GM23338 (cell line): Measurements from ENCODE around the gene RHOF. TPM values are rescaled to one million over a fixed set of nuclear protein-coding genes. Genes with fewer than 3 reads are reported as not detected.

Experiments used
- ATAC-seq: fragments of 200-7000 bp; cut with Tn5 transposase; 3 replicates; pipeline ENCODE4 v1.9.1; 2020
- DNase-seq: peaks from one replicate; pipeline ENCODE4 v3.0.0-alpha.2; 2015; ENCODE audit warnings: low spot score
- H2AFZ ChIP-seq: fragments of 200-600 bp; sonication (generic); 2 replicates; pipeline ENCODE4 v1.8.0; 2016; ENCODE audit warnings: antibody characterized with exemption, mild to moderate bottlenecking, moderate library complexity
- H3F3A ChIP-seq: fragments of 200-600 bp; sonication (generic); replicated peaks from 2 replicates; pipeline ENCODE4 v1.8.0; 2017; ENCODE audit warnings: antibody characterized with exemption, mixed run types, low read depth
- H3K27ac ChIP-seq: fragments of 200-600 bp; sonication (generic); 2 replicates; pipeline ENCODE4 v1.6.1; 2016; ENCODE audit warnings: low read depth
- H3K27me3 ChIP-seq: fragments of 200-600 bp; sonication (generic); 2 replicates; pipeline ENCODE4 v1.8.0; 2016; ENCODE audit warnings: mild to moderate bottlenecking, mixed run types, moderate library complexity; ENCODE audit not compliant: insufficient read depth
- H3K36me3 ChIP-seq: fragments of 200-600 bp; sonication (generic); 2 replicates; pipeline ENCODE4 v1.8.0; 2016; ENCODE audit warnings: mild to moderate bottlenecking; ENCODE audit not compliant: insufficient read depth
- H3K4me1 ChIP-seq: fragments of 200-600 bp; sonication (generic); 2 replicates; pipeline ENCODE4 v1.8.0; 2016; ENCODE audit warnings: mild to moderate bottlenecking, moderate library complexity; ENCODE audit not compliant: insufficient read depth
- H3K4me2 ChIP-seq: fragments of 200-600 bp; sonication (generic); 2 replicates; pipeline ENCODE4 v1.7.1; 2017; ENCODE audit warnings: mixed run types
- H3K4me3 ChIP-seq: fragments of 200-600 bp; sonication (generic); 2 replicates; pipeline ENCODE4 v1.6.1; 2016; ENCODE audit warnings: mixed run types
- H3K79me2 ChIP-seq: fragments of 200-600 bp; sonication (generic); replicated peaks from 2 replicates; pipeline ENCODE4 v1.8.0; 2017; ENCODE audit warnings: mild to moderate bottlenecking; ENCODE audit not compliant: insufficient read depth
- H3K9me2 ChIP-seq: fragments of 200-600 bp; sonication (generic); 2 replicates; pipeline ENCODE4 v1.8.0; 2017; ENCODE audit not compliant: insufficient read depth
- H4K20me1 ChIP-seq: fragments of 200-600 bp; sonication (generic); replicated peaks from 2 replicates; pipeline ENCODE4 v1.8.0; 2017; ENCODE audit warnings: mild to moderate bottlenecking; ENCODE audit not compliant: insufficient read depth
- H3K27ac Mint-ChIP-seq: 2 replicates; pipeline ENCODE4 v1.8.0; 2020; ENCODE audit warnings: inconsistent platforms, mild to moderate bottlenecking, moderate library complexity, mixed read lengths
- H3K27me3 Mint-ChIP-seq: 3 replicates; pipeline ENCODE4 v1.8.0; 2022; ENCODE audit warnings: low read depth, mild to moderate bottlenecking, moderate library complexity, mixed read lengths, inconsistent platforms; ENCODE audit not compliant: insufficient read depth, poor library complexity
- H3K36me3 Mint-ChIP-seq: 3 replicates; pipeline ENCODE4 v1.8.0; 2021; ENCODE audit warnings: low read depth, mild to moderate bottlenecking, inconsistent platforms, moderate library complexity, mixed read lengths
- H3K4me1 Mint-ChIP-seq: 3 replicates; pipeline ENCODE4 v1.8.0; 2020; ENCODE audit warnings: mild to moderate bottlenecking, inconsistent platforms, mixed read lengths
- H3K4me3 Mint-ChIP-seq: 3 replicates; pipeline ENCODE4 v1.8.0; 2021; ENCODE audit warnings: moderate library complexity, mild to moderate bottlenecking, inconsistent platforms, mixed read lengths
- H3K9me3 Mint-ChIP-seq: 3 replicates; pipeline ENCODE4 v1.8.0; 2020; ENCODE audit warnings: moderate library complexity, mild to moderate bottlenecking, inconsistent platforms, mixed read lengths
- EZH2 ChIP-seq: fragments of 200-600 bp; sonication (generic); IDR thresholded peaks from one replicate; pipeline ENCODE4 v1.8.0; 2017; ENCODE audit warnings: antibody characterized with exemption, mild to moderate bottlenecking, low read depth; ENCODE audit not compliant: unreplicated experiment
- EZH2phosphoT487 ChIP-seq: fragments of 200-600 bp; sonication (generic); IDR thresholded peaks from one replicate; pipeline ENCODE4 v1.8.1; 2018; ENCODE audit warnings: antibody characterized with exemption; ENCODE audit not compliant: unreplicated experiment
- JUNB ChIP-seq: IDR thresholded peaks from one replicate; pipeline ENCODE4 v1.6.1; 2016; ENCODE audit warnings: antibody characterized with exemption; ENCODE audit not compliant: unreplicated experiment
- POLR2AphosphoS5 ChIP-seq: IDR thresholded peaks from 2 replicates; pipeline ENCODE4 v1.6.1; 2016; ENCODE audit warnings: antibody characterized with exemption, low read depth
- STAT1 ChIP-seq: IDR thresholded peaks from one replicate; pipeline ENCODE4 v1.6.1; 2016; ENCODE audit warnings: antibody characterized with exemption; ENCODE audit not compliant: unreplicated experiment
- polyA plus RNA-seq: library from polyadenylated mRNA; unstranded; fragments of >200 nt; fragmentation: Nextera tagmentation; extraction: Ambion mirVana; gene quantifications from 2 replicates; pipeline ENCODE4 v1.2.1, GENCODE V29; 2016
- total RNA-seq: library from RNA; depleted of rRNA; stranded (reverse); fragments of >200 nt; shearing (Covaris generic); gene quantifications from 2 replicates; pipeline ENCODE4 v1.2.3, GENCODE V29; 2014
- TF ChIP-seq, protein P1 (sequence below): fragments of 250-450 bp; sonication (Bioruptor Pico); IDR thresholded peaks from 2 replicates; pipeline ENCODE4 v1.5.0; 2020; ENCODE audit warnings: mild to moderate bottlenecking, moderate library complexity
- TF ChIP-seq, protein P2 (sequence below), 2 experiments: fragments of 200-600 bp in 1 of 2; sonication (generic) in 1 of 2; conservative IDR thresholded peaks; 2 replicates each; pipeline versions ENCODE4 v1.5.1 to v1.6.1; 2016 to 2017; ENCODE audit warnings: antibody characterized with exemption in 2 of 2, low read depth in 2 of 2, mild to moderate bottlenecking in 2 of 2, moderate library complexity in 1 of 2

Gene RHOF
- total and polyA plus RNA-seq, 2 experiments from 2014 or later = 10.5 to 53.4 TPM

DNA sequence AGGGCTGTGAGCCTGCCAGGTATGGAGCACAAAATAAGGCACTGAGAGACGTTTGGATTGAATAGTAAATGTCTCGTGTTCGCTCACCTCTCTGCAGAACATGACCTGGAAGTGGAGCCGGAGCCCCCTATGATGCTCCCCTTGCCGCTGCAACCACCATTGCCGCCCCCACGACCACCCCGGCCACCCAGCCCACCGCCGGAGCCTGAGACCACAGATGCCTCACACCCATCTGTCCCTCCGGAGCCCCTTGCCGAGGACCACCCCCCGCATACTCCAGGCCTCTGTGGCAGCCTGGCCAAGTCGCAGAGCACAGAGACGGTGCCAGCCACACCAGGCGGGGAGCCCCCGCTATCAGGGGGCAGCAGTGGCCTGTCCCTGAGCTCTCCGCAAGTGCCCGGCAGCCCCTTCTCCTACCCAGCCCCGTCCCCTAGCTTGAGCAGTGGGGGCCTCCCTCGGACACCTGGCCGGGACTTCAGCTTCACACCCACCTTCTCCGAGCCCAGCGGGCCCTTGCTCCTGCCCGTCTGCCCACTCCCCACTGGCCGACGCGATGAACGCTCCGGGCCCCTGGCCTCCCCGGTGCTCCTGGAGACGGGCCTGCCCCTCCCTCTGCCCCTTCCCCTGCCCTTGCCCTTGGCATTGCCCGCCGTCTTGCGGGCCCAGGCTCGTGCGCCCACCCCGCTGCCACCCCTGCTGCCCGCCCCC lies 29.1 kb upstream of the RHOF start (continued):
- TF ChIP-seq, protein P1, sequence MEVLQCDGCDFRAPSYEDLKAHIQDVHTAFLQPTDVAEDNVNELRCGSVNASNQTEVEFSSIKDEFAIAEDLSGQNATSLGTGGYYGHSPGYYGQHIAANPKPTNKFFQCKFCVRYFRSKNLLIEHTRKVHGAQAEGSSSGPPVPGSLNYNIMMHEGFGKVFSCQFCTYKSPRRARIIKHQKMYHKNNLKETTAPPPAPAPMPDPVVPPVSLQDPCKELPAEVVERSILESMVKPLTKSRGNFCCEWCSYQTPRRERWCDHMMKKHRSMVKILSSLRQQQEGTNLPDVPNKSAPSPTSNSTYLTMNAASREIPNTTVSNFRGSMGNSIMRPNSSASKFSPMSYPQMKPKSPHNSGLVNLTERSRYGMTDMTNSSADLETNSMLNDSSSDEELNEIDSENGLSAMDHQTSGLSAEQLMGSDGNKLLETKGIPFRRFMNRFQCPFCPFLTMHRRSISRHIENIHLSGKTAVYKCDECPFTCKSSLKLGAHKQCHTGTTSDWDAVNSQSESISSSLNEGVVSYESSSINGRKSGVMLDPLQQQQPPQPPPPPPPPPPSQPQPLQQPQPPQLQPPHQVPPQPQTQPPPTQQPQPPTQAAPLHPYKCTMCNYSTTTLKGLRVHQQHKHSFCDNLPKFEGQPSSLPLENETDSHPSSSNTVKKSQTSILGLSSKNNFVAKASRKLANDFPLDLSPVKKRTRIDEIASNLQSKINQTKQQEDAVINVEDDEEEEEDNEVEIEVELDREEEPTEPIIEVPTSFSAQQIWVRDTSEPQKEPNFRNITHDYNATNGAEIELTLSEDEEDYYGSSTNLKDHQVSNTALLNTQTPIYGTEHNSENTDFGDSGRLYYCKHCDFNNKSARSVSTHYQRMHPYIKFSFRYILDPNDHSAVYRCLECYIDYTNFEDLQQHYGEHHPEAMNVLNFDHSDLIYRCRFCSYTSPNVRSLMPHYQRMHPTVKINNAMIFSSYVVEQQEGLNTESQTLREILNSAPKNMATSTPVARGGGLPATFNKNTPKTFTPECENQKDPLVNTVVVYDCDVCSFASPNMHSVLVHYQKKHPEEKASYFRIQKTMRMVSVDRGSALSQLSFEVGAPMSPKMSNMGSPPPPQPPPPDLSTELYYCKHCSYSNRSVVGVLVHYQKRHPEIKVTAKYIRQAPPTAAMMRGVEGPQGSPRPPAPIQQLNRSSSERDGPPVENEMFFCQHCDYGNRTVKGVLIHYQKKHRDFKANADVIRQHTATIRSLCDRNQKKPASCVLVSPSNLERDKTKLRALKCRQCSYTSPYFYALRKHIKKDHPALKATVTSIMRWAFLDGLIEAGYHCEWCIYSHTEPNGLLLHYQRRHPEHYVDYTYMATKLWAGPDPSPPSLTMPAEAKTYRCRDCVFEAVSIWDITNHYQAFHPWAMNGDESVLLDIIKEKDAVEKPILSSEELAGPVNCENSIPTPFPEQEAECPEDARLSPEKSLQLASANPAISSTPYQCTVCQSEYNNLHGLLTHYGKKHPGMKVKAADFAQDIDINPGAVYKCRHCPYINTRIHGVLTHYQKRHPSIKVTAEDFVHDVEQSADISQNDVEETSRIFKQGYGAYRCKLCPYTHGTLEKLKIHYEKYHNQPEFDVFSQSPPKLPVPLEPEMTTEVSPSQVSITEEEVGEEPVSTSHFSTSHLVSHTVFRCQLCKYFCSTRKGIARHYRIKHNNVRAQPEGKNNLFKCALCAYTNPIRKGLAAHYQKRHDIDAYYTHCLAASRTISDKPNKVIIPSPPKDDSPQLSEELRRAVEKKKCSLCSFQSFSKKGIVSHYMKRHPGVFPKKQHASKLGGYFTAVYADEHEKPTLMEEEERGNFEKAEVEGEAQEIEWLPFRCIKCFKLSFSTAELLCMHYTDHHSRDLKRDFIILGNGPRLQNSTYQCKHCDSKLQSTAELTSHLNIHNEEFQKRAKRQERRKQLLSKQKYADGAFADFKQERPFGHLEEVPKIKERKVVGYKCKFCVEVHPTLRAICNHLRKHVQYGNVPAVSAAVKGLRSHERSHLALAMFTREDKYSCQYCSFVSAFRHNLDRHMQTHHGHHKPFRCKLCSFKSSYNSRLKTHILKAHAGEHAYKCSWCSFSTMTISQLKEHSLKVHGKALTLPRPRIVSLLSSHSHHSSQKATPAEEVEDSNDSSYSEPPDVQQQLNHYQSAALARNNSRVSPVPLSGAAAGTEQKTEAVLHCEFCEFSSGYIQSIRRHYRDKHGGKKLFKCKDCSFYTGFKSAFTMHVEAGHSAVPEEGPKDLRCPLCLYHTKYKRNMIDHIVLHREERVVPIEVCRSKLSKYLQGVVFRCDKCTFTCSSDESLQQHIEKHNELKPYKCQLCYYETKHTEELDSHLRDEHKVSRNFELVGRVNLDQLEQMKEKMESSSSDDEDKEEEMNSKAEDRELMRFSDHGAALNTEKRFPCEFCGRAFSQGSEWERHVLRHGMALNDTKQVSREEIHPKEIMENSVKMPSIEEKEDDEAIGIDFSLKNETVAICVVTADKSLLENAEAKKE (CRISPR knock-in tag) = no peak

DNA sequence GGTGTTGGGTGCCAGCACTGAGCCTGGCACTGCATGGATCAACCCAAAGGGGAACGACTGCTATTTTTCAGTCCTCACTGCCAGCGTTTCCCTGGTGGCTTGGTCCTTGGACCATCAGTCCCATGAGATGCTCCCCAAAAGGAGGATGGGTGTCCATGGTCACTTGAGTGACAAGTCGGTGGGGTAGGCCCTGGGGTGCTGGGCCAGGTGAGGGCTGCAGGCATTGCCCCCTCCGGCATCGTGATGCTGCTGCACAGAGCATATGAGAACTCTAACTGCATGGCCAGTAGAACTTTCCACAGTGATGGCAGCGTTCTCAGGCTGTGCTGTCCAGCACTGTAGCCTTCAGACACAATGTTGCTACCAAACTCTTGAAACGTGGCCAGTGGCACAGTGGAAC lies 26.6 kb upstream of the RHOF start:
- no peak for ATAC-seq
- peaks cover 5% of the 10 kb centered on the region for H4K20me1 ChIP-seq
- H3K4me1 Mint-ChIP-seq = no peaks in the 10 kb centered on the region

More for the DNA sequence above, 26.6 kb upstream of the RHOF start:
- H3K9me2 ChIP-seq = no peaks in the 10 kb centered on the region
- TF ChIP-seq EZH2 (no peak), POLR2AphosphoS5 (no peak), STAT1 (no peak), EZH2phosphoT487 (no peak), JUNB (no peak)
- TF ChIP-seq, protein P2, sequence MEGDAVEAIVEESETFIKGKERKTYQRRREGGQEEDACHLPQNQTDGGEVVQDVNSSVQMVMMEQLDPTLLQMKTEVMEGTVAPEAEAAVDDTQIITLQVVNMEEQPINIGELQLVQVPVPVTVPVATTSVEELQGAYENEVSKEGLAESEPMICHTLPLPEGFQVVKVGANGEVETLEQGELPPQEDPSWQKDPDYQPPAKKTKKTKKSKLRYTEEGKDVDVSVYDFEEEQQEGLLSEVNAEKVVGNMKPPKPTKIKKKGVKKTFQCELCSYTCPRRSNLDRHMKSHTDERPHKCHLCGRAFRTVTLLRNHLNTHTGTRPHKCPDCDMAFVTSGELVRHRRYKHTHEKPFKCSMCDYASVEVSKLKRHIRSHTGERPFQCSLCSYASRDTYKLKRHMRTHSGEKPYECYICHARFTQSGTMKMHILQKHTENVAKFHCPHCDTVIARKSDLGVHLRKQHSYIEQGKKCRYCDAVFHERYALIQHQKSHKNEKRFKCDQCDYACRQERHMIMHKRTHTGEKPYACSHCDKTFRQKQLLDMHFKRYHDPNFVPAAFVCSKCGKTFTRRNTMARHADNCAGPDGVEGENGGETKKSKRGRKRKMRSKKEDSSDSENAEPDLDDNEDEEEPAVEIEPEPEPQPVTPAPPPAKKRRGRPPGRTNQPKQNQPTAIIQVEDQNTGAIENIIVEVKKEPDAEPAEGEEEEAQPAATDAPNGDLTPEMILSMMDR (conservative IDR thresholded peaks at IDR 0.05; ENCODE audit: low read depth in 2 of 2) = no peak
- H3K79me2 ChIP-seq = no peaks in the 10 kb centered on the region
- Mint-ChIP-seq H3K27ac (no peak overlapping the region), H3K4me3 (no peak overlapping the region), H3K36me3 (peaks cover 43% of the 10 kb centered on the region), H3K27me3 (peaks cover 4% of the 10 kb centered on the region), H3K9me3 (no peaks in the 10 kb centered on the region)
- no peak overlapping the region for H3K4me3 ChIP-seq
- H2AFZ ChIP-seq = no peak overlapping the region
- H3F3A ChIP-seq = 0 out of 2 replicates have a peak, but pooled peaks cover 3% of the 10 kb centered on the region
- no peak overlapping the region for H3K27ac ChIP-seq
- H3K4me2 ChIP-seq = no peak overlapping the region
- DNase-seq = no peak
- H3K36me3 ChIP-seq = peaks cover 3% of the 10 kb centered on the region; the same call in 1 of the 2 replicates
- H3K27me3 ChIP-seq = no peaks in the 10 kb centered on the region
- no peaks in the 10 kb centered on the region for H3K4me1 ChIP-seq
